Measurements from ENCODE around the gene REP15. TPM values are rescaled to one million over a fixed set of nuclear protein-coding genes. Genes with fewer than 3 reads are reported as not detected.

REP15 gene
- total RNA-seq, 1 donor from 2014 or later = 4.0 TPM

GRCh38 chr12:27707216-27707615 lies 11.0 kb downstream of the REP15 start:
- TF ChIP-seq CTCF (IDR thresholded peaks at IDR 0.05; ENCODE audit: unreplicated experiment) = no peak

GRCh38 chr12:27709212-27709931 lies 13.1 kb downstream of the REP15 start:
- Mint-ChIP-seq H3K27me3 (ENCODE audit: unreplicated experiment) (peaks cover 2% of the 10 kb centered on the region), H3K4me1 (ENCODE audit: unreplicated experiment) (peaks cover 11% of the 10 kb centered on the region)
- no peak for TF ChIP-seq CTCF (IDR thresholded peaks at IDR 0.05; ENCODE audit: unreplicated experiment)

More at GRCh38 chr12:27707216-27707615, 11.0 kb downstream of the REP15 start:
- Mint-ChIP-seq H3K27me3 (ENCODE audit: unreplicated experiment) (peaks cover 4% of the 10 kb centered on the region), H3K36me3 (ENCODE audit: low read depth, unreplicated experiment) (peaks cover 4% of the 10 kb centered on the region), H3K27ac (ENCODE audit: unreplicated experiment) (no peak overlapping the region), H3K9me3 (ENCODE audit: unreplicated experiment) (no peaks in the 10 kb centered on the region), H3K4me3 (ENCODE audit: unreplicated experiment) (no peak overlapping the region), H3K4me1 (ENCODE audit: unreplicated experiment) (peaks cover 8% of the 10 kb centered on the region)
- no peak for DNase-seq (ENCODE audit: low spot score)

GRCh38 chr12:27709932-27710591 lies 13.8 kb downstream of the REP15 start:
- Mint-ChIP-seq H3K4me1 (ENCODE audit: unreplicated experiment) (peaks cover 11% of the 10 kb centered on the region), H3K27ac (ENCODE audit: unreplicated experiment) (peak overlapping the region; percentile 88), H3K27me3 (ENCODE audit: unreplicated experiment) (peaks cover 2% of the 10 kb centered on the region), H3K9me3 (ENCODE audit: unreplicated experiment) (no peaks in the 10 kb centered on the region), H3K36me3 (ENCODE audit: low read depth, unreplicated experiment) (peaks cover 11% of the 10 kb centered on the region), H3K4me3 (ENCODE audit: unreplicated experiment) (peak overlapping the region; percentile 98)
- DNase-seq (ENCODE audit: low spot score) = no peak
- TF ChIP-seq CTCF (IDR thresholded peaks at IDR 0.05; ENCODE audit: unreplicated experiment) = no peak

More at GRCh38 chr12:27709212-27709931, 13.1 kb downstream of the REP15 start:
- no peak for DNase-seq (ENCODE audit: low spot score)
- H3K4me3 Mint-ChIP-seq (ENCODE audit: unreplicated experiment) = no peak overlapping the region
- H3K9me3 Mint-ChIP-seq (ENCODE audit: unreplicated experiment) = no peaks in the 10 kb centered on the region
- H3K36me3 Mint-ChIP-seq (ENCODE audit: low read depth, unreplicated experiment) = peaks cover 7% of the 10 kb centered on the region
- no peak overlapping the region for H3K27ac Mint-ChIP-seq (ENCODE audit: unreplicated experiment)

GRCh38 chr12:27710592-27711316 lies 14.5 kb downstream of the REP15 start, which contains the start of gene MRPS35:
Gene MRPS35 (plus strand): TSS chr12:27710832. CDS start chr12:27710844, 12 bp downstream.
- peak; percentile 90 for DNase-seq (ENCODE audit: low spot score)
- H3K9me3 Mint-ChIP-seq (ENCODE audit: unreplicated experiment) = no peaks in the 10 kb centered on the region
- peak within 1 kb of the TSS; percentile 88 for H3K27ac Mint-ChIP-seq (ENCODE audit: unreplicated experiment)
- TF ChIP-seq CTCF (IDR thresholded peaks at IDR 0.05; ENCODE audit: unreplicated experiment) = no peak
- H3K4me3 Mint-ChIP-seq (ENCODE audit: unreplicated experiment) = peak within 1 kb of the TSS; percentile 98
- peaks cover 11% of the 10 kb centered on the region for H3K36me3 Mint-ChIP-seq (ENCODE audit: low read depth, unreplicated experiment)
- H3K27me3 Mint-ChIP-seq (ENCODE audit: unreplicated experiment) = peaks cover 2% of the 10 kb centered on the region
- H3K4me1 Mint-ChIP-seq (ENCODE audit: unreplicated experiment) = peaks cover 11% of the 10 kb centered on the region

Data from endothelial cell (in vitro differentiated cells).